ENCODE measurements around the gene COX5B. TPM values are rescaled to one million over a fixed set of nuclear protein-coding genes. Genes with fewer than 3 reads are reported as not detected.
A peak's percentile ranks its signal among the peaks of the same experiment; 100 is the strongest.

The COX5B gene
- total and polyA plus RNA-seq, 9 of the 15 experiments (the other 6 are each of a cell fraction or from before 2014, with no cell fraction given) = 154 to 1,424 (median 487) TPM

DNA sequence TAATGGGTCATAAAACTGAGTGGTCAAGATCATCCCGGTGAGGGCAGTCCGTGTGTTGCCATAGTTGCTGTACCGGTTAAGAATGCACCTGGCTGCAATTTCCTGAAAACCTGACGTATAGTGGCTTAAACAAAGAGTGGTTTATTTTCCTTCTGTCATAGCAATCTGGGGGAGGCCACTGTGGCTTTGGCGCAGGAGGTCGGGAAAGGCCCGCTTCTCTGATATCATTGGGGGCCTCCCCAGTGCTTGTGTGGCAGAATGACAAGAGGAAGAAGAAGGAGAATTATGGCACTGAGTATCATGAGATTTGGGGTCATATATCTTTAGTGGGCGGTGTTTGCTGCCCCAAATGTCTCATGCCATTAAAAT is 28.0 kb downstream of the COX5B start (continued):
- TF ChIP-seq, protein P1, sequence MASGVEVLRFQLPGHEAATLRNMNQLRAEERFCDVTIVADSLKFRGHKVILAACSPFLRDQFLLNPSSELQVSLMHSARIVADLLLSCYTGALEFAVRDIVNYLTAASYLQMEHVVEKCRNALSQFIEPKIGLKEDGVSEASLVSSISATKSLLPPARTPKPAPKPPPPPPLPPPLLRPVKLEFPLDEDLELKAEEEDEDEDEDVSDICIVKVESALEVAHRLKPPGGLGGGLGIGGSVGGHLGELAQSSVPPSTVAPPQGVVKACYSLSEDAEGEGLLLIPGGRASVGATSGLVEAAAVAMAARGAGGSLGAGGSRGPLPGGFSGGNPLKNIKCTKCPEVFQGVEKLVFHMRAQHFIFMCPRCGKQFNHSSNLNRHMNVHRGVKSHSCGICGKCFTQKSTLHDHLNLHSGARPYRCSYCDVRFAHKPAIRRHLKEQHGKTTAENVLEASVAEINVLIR (CRISPR knock-in tag; IDR thresholded peaks at IDR 0.05) = no peak
- TF ChIP-seq, protein P2, sequence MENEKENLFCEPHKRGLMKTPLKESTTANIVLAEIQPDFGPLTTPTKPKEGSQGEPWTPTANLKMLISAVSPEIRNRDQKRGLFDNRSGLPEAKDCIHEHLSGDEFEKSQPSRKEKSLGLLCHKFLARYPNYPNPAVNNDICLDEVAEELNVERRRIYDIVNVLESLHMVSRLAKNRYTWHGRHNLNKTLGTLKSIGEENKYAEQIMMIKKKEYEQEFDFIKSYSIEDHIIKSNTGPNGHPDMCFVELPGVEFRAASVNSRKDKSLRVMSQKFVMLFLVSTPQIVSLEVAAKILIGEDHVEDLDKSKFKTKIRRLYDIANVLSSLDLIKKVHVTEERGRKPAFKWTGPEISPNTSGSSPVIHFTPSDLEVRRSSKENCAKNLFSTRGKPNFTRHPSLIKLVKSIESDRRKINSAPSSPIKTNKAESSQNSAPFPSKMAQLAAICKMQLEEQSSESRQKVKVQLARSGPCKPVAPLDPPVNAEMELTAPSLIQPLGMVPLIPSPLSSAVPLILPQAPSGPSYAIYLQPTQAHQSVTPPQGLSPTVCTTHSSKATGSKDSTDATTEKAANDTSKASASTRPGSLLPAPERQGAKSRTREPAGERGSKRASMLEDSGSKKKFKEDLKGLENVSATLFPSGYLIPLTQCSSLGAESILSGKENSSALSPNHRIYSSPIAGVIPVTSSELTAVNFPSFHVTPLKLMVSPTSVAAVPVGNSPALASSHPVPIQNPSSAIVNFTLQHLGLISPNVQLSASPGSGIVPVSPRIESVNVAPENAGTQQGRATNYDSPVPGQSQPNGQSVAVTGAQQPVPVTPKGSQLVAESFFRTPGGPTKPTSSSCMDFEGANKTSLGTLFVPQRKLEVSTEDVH (IDR thresholded peaks at IDR 0.05; ENCODE audit: low read depth, partially characterized antibody) = no peak
- TF ChIP-seq SAFB (IDR thresholded peaks at IDR 0.05; ENCODE audit: borderline replicate concordance, low read depth, low read length) = no peak
- TF ChIP-seq, protein P3, sequence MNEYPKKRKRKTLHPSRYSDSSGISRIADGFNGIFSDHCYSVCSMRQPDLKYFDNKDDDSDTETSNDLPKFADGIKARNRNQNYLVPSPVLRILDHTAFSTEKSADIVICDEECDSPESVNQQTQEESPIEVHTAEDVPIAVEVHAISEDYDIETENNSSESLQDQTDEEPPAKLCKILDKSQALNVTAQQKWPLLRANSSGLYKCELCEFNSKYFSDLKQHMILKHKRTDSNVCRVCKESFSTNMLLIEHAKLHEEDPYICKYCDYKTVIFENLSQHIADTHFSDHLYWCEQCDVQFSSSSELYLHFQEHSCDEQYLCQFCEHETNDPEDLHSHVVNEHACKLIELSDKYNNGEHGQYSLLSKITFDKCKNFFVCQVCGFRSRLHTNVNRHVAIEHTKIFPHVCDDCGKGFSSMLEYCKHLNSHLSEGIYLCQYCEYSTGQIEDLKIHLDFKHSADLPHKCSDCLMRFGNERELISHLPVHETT (CRISPR knock-in tag; conservative IDR thresholded peaks at IDR 0.05 in 1 of 2, IDR thresholded peaks at IDR 0.05 in 1 of 2) = peak in 1 of 2 experiments; percentile 57; a peak in 1 of 4 replicates

All from K562 (cell line).